Activated CD8-positive, alpha-beta memory T cell treated with anti-CD3 and anti-CD28 coated beads for 36 hours (primary cell): ENCODE measurements around the gene GRID2. TPM values are rescaled to one million over a fixed set of nuclear protein-coding genes. Genes with fewer than 3 reads are reported as not detected.
"Not testable (repeated sequence)": the region's sequence is repeated elsewhere in the genome, so short reads cannot be mapped to it uniquely, and the experiment has no call there.

Experiments
- CTCF ChIA-PET: fragments of 350-600 bp; sonication (Branson Sonifier 250); formaldehyde crosslinking; loops from one replicate; lab custom pipeline; 2021; ENCODE audit warnings: antibody characterized with exemption; lab: Charles Lee
- POLR2A ChIA-PET: fragments of 350-600 bp; sonication (Branson Sonifier 250); formaldehyde crosslinking; loops from one replicate; lab custom pipeline; 2021; ENCODE audit warnings: antibody characterized with exemption; lab: Charles Lee
- total RNA-seq, 2 experiments: library from RNA; stranded (reverse); gene quantifications; one replicate each; pipeline ENCODE4 v1.2.3, GENCODE V29; 2021

The GRID2 gene
- total RNA-seq = not detected

DNA sequence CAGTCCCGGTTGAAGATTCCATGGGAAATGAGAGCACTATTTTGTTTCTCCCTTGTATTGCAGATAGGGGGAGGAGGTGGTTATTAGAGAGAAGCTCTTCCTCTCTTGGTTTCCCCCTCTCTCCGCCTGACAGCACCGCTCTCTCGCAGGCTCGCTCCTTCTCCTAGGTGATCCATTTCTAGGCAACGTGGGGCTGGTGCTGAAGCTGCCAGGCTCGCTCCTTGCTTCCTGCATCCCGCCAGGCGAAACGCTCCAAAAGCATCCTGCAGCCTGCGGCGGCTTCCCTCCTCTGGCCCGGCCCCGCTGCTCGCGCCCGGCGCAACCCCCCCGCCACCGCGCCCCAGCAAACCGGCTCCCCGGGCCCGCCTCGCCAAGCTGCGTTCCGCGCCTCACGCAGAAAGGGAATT lies at the start of gene GRID2:
GRID2 (plus strand) TSS at position 346 of the 407 bp plus-strand sequence.
- CTCF ChIA-PET = no interaction called here

DNA sequence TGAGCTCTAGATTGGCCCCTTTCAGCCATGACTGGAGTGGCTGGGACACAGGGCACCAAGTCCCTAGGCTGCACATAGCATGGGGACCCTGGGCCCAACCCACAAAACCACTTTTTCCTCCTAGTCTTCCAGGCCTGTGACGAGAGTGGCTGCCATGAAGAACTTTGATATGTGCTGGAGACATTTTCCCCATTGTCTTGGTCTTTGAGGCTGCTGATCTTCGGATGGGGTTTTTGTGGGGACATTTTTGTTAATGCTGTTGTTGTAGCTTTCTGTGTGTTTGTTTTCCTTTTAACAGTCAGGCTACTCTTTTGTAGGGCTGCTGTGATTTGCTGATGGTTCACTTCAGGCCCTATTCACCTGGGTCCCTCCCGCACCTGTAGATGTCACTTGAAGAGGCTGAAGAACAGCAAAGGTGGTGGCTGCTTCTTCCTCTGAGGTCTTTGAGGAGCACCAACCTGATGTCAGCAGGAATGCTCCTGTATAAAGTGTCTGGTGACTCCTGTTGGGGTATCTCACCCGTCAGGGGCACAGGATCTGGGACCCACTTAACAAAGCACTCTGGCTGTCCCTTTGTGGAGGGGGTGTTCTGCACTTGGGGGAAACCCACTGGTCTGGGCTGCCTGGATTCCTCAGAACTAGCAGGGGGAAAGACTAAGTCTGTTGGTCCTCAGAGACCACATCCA lies 49.6 kb upstream of the GRID2 start:
- CTCF ChIA-PET = no interaction called here

More for the DNA sequence above, at the start of gene GRID2:
- POLR2A ChIA-PET = no interaction called here

DNA sequence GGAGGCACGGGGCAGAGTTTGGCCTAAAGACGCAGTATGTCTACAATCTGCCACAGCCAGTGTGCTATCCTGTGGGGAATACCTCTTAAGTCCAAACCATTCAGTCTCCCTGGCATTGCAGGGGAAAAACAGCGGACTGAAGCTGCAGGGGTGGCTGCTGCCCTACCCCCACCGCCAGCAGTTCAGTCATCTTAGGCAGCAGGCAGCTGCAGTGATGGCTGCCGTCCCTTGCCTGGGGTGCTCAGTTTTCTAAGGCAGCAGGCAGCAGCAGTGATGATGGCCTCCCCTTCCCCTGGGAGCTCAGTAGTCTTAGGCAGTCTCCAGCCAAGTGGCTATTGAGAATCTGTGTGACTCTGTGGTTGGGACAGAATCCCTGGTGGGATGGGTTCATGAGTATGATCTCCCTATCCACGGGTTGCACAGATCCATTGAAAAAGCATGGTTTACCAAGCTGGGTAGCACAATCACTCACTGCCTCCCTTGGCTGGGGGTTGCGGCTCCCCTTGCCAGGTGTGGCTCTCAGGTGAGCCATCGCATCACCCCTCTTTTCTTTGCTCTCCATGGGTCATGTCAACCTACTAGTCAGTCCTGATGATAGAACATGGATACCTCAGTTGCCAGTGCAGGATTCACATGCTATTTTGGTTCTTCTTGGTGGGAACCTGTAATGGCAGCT lies 48.9 kb upstream of the GRID2 start:
- POLR2A ChIA-PET = no interaction called here

More for the DNA sequence above, 49.6 kb upstream of the GRID2 start:
- POLR2A ChIA-PET = no interaction called here

DNA sequence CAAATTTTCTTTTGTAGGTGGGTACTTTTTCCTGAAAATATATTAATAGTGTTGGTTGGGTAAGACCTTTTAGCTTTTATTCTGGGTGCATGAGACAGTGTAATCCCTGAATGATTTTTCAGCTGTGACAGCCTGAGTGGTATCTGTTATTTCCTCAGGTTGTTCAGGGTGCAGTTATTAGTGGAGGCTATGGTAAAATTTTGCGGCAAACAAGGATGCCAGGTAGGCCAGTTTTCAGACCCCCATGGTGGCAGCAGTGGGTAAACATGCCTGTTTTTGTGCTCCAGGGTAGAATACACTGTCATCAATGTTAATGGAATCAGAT lies 47.9 kb upstream of the GRID2 start:
- POLR2A ChIA-PET = no interaction called here
- CTCF ChIA-PET = no interaction called here

More for the DNA sequence above, 48.9 kb upstream of the GRID2 start:
- CTCF ChIA-PET = no interaction called here

DNA sequence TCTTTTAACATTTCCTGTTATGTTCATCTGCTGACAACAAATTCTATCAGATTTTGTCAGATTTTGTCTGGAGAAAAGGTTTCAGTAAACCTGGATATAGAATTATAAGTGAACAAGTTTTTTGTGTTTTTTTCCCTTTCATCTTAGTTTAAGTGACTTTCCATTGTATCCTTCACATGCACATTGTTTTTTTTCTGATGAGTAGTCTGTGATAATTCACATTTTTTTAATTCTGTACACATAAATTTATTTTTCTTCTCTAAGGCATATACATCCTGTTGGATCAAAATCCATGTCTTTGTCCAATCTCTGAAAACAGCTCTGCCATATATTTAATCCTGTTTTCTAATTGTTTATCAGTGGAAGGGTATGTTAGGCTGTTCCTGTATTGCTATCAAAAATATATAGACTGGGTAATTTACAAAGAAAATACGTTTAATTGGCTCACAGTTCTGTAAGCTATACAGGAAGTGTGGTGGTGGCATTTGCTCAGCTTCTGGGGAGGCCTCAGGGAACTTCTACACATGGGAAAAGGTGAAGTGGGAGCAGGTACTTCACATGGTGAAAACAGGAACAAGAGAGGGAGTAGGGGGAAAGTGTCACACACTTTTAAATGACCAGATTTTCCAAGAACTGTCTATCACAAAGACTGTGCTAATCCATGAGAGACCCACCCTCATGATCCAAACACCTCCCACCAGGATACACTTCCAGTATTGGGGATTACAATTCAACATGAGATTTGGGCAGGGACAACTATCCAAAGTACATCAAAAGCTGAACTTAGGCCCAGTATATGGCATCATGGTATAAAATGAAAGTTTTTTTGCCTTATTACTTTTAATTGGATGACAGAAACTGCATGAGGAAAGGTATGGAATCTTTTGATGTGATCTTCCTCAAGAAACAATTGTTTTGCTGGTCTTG lies 45.6 kb upstream of the GRID2 start:
- POLR2A ChIA-PET = no interaction called here
- CTCF ChIA-PET = no interaction called here

DNA sequence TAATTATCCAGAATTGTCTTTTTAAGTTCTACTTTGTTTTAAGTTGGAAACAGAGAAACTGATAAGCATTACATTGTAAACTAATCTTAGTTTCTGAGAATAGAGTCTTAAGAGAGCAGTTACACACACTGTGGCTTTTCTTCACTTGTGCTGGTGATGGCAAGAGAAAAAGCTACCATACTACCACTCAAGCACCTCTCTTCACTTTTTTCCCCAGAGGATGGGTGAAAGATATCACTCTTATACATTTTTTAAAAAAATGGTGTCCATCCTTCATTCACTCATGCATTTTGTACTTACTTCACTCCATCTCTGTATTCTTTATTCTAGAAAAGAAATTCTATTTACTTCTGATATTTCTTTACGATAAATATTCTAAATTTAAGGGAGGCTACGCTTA lies 42.5 kb upstream of the GRID2 start:
- CTCF ChIA-PET = no interaction called here
- POLR2A ChIA-PET = no interaction called here

DNA sequence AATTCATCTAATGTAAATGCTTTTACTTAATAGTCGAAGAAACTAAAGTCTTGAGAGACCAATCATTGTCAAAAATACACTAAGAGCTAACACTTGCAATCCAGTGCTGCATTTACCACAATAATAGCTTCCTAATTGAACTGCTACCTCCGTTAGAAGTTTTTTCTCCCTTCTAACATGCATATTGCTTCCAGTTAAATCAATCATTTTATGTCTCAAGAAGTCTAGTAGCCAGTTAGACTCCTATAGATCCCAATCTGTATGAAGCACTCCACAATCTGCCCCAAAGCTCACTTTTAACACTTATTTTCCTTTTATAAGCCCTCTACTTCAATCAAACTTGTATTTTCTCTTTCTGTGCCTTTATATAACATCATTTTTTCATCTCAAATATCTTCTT lies 41.4 kb upstream of the GRID2 start:
- POLR2A ChIA-PET = no interaction called here

DNA sequence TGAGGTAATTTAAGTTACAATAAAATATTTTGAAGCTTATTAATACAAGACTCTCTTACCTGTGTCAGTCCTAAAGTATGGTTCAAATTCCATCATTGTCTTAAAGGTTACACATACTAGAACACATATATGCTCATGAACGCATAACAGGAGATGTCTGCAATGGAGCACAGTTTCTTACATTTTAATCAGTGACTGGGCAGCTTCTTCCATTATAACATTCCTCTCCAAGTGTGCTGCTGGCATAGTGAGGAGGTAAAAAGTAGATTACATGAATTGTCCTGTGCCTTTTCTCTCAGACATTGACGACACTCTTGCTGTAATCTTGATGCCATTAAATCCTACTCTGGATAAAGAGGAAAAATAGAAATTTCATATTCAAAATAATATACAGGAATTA lies 40.8 kb upstream of the GRID2 start:
- POLR2A ChIA-PET = no interaction called here
- CTCF ChIA-PET = no interaction called here

More for the DNA sequence above, 41.4 kb upstream of the GRID2 start:
- CTCF ChIA-PET = no interaction called here

DNA sequence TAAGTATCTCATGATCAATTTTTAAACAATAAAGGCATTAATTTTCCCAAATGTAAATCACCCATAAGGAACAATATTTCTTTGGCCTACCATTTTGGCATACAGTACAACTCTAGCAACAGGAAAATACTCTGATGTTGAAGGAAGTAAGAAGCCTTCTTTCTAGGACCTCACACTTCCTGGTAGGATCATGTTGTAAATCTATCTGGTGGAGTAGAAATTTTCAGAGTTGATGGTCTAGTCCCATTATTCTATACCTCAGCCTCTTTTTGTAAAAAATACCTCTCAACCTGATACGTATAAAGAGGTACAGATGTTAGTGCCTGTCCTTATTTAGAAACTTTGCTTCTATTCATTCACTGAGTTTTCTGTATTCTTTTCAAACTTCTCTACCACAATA lies 40.2 kb upstream of the GRID2 start:
- POLR2A ChIA-PET = no interaction called here
- CTCF ChIA-PET = no interaction called here

DNA sequence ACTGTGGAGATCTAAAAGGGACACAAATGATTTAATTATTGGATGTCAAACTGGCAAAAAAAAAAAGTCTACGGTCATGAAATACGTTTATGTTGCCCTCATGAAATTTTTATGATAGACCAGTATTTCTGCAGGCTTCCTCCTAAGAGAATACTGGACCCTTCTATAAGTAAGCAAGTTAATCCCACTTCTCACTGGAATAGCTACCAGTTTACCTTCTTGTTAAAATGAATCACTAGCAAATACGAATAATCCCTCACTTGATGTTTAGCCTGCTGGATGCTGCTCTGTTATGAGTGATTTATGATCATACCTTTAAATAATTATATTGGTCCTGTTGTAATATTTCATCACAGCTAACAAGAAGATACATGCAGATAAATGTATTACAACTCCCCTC lies 39.6 kb upstream of the GRID2 start:
- ChIA-PET CTCF (no interaction called here), POLR2A (no interaction called here)

DNA sequence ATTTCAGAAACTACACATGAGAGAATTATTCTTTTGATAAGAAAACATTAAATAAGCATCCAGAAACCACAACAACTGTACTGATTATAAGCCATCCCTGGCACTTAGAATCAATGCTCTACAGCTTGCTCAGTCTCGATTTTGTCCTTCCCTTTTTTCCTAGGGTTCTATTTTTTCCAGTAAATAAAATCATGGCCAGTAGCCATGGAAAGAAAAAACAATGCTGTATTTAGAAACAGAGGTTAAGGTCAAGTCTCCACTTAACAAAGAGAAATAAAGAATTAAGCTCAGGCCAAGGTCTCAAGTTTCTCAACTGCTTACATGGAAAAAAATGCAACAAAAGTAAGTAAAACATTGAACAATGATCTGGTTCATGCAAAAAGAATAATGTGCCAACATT lies 38.7 kb upstream of the GRID2 start:
- CTCF ChIA-PET = no interaction called here
- POLR2A ChIA-PET = no interaction called here

DNA sequence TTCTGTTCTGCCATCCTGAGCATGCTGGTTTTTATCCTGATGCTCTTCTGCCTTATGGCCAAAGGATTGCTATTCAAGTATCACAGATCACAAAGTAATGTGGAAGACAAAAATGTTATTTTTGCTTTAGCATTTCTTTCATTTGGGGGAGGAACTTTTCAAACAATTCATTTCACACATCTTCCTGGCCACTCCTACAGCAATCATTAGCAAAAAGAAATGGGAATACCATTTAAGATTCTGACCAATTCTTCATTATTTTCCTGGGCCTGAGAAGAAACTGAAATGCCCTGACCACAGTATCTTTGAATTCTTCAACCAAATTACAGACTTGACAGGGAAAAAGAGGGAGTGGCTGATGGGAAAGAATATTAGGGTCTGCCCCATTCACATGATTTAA lies 38.0 kb upstream of the GRID2 start:
- ChIA-PET POLR2A (no interaction called here), CTCF (no interaction called here)

DNA sequence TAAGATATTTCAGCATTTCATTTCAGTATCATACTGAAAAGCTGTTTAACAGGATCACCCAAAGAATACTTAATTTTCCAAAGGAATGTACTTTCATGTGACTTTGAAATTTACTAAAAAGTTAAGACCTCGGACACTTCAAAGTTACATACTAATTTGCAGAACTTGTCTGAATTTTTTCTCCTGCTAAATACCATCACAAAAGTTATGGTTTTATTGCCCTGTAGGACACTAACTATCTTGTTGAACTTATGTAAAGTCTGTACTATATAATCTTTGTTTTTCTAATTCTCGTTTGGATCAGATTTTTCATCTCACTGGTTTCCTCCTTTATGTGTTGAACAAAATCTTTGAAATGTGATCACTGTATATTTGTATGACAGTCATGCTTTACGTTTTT lies 37.2 kb upstream of the GRID2 start:
- ChIA-PET POLR2A (no interaction called here), CTCF (no interaction called here)

DNA sequence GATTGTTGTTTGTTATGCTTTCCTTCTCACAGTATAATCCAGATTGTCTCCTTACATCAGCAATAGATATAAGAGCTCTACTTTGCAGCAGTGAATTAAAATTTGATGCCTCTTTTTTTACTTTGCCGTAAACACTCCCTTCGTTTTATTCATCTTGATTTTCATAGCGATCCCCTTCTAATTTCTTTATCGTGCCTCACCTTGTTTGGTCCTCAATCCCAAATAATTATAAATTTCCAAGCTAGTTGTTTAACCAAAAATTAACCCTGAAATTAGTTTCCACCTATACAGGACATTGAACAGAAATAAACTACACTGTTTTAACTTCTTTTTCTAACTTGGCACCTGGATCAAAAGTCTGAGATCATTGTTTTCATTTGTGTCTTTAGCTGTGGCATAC lies 35.1 kb upstream of the GRID2 start:
- ChIA-PET CTCF (no interaction called here), POLR2A (no interaction called here)

DNA sequence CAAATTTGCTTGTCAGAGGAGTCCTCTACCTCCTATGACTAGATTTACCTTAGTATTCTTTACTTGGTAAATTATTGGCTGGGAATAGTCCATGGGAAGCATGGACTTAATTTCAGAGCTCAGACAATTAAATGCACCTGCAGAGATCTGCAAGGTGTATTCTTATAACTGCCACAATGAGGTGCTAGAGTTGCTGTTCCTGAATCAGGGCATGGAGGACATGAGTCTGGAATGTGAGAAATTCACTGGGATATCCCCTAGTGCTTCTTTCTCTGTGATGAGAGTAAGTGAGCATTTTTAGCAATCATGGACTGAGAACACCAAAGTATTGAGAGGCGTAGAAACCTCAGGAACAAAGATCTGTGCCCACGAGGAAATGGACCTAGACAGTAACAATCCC lies 32.9 kb upstream of the GRID2 start:
- ChIA-PET CTCF (no interaction called here), POLR2A (no interaction called here)

DNA sequence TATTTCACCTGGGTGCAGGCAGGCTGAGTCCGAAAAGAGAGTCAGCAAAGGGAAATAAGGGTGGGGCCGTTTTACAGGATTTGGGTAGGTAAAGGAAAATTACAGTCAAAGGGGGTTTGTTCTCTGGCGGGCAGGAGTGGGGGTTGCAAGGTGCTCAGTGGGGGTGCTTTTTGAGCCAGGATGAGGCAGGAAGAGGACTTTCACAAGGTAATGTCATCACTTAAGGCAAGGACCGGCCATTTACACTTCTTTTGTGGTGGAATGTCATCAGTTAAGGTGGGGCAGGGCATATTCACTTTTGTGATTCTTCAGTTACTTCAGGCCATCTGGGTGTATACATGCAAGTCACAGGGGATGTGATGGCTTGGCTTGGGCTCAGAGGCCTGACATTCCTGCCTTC lies 32.2 kb upstream of the GRID2 start:
- POLR2A ChIA-PET, CTCF ChIA-PET: not testable (repeated sequence)

DNA sequence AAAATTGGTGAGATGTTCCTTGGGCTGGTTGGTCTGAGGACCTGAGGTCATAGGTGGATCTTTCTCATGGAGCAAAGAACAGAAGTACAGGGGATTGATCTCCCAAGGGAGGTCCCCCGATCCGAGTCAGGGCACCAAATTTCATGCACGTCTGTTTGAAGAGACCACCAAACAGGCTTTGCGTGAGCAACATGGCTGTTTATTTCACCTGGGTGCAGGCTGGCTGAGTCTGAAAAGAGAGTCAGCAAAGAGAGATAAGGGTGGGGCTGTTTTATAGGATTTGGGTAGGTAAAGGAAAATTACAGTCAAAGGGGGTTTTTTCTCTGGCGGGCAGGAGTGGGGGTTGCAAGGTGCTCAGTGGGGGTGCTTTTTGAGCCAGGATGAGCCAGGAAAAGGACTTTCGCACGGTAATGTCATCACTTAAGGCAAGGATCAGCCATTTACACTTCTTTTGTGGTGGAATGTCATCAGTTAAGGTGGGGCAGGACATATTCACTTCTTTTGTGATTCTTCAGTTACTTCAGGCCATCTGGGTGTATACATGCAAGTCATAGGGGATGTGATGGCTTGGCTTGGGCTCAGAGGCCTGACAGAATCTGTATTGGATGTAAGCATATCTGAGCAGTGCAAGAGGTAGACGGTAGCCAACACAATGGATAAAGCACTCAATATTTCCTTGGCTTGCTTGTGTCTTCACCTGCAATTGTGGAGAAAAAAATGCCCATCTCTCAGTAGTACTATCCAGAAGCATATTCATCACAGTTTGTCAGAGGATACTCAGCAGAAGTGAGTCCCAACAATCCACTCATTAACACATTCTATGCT lies 26.5 kb upstream of the GRID2 start:
- POLR2A ChIA-PET = not testable (repeated sequence)

DNA sequence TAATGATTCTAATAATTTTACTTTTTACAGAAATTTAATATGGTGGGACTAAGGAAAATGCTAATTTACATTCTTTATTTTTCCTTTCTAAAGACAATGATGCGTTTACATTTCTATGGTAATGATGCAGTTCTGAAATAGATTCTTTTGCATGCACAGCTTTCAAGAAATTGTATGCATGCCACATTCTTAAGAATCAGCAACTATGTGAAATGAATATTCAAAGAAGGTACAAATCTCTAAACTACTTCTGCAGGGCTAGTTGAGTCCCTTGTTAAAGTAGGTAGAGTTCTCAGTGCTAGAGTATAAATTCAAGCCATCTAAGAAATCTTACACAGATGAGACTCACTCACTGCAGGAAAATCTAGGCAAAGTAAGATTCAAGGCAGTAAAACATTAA lies 24.5 kb upstream of the GRID2 start:
- CTCF ChIA-PET = no interaction called here
- POLR2A ChIA-PET = no interaction called here

More for the DNA sequence above, 26.5 kb upstream of the GRID2 start:
- CTCF ChIA-PET = not testable (repeated sequence)

DNA sequence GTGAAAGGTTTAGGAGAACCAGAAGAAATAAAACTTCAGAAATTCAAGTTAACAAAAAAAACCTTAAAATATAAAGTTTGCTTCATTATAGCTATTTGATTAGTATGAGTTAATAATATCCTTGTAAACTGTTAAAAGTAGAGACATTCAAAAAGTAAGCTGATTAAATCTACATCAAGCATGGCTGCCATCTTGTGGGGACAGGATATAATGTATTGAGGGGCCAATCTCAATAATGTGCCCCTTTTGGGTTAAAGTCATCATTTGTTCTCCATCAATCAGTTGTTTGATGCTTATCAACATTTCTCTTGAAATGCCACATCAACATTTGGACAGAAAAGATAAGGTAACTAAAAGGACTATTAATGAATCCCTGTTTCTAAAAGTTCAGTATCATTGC lies 4.6 kb upstream of the GRID2 start:
- CTCF ChIA-PET = no interaction called here
- POLR2A ChIA-PET = no interaction called here

DNA sequence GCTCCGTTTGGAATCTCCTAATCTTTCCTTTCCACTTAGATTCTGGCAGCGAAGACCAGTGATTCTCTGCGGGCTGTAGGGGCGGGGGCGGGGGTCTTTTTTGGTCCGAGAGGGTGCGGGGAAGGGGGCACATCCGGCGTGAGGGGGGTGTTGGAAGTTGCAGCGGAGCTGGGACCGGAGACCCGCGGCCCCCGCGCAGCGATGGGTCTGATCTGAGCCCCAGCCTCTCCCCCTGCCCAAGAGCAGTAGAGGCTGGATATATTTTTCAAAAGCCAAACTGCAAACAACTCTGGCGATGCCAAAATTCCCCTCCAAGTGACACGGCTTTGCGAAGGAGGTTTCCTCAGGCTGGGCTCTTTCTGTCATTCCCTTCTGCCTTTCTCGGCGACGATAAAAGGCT lies 355 bp downstream of the GRID2 start:
- POLR2A ChIA-PET = no interaction called here
- CTCF ChIA-PET = no interaction called here
